ENCODE data around the gene FAM181B.

- TF ChIP-seq CTCF (IDR thresholded peaks at IDR 0.05; ENCODE audit: low read depth, low read length) (no peak), POLR2A (IDR thresholded peaks at IDR 0.05; ENCODE audit: extremely low read depth, insufficient read length) (no peak)
Measured at GRCh38 chr11:82703226-82703625, 30.4 kb downstream of the FAM181B start.

All from NB4 (cell line).